Measurements from ENCODE around the gene PREX1. TPM values are rescaled to one million over a fixed set of nuclear protein-coding genes. Genes with fewer than 3 reads are reported as not detected.

Gene PREX1
- total RNA-seq, 1 donor from 2014 or later: 248 TPM

GRCh38 chr20:48732081-48732829, 95.5 kb downstream of the PREX1 start:
- no peaks in the 10 kb centered on the region for H3K9me3 Mint-ChIP-seq (ENCODE audit: unreplicated experiment)
- H3K4me1 Mint-ChIP-seq (ENCODE audit: unreplicated experiment): peaks cover 59% of the 10 kb centered on the region
- peaks cover 22% of the 10 kb centered on the region for H3K27me3 Mint-ChIP-seq (ENCODE audit: unreplicated experiment)
- TF ChIP-seq, protein P1, sequence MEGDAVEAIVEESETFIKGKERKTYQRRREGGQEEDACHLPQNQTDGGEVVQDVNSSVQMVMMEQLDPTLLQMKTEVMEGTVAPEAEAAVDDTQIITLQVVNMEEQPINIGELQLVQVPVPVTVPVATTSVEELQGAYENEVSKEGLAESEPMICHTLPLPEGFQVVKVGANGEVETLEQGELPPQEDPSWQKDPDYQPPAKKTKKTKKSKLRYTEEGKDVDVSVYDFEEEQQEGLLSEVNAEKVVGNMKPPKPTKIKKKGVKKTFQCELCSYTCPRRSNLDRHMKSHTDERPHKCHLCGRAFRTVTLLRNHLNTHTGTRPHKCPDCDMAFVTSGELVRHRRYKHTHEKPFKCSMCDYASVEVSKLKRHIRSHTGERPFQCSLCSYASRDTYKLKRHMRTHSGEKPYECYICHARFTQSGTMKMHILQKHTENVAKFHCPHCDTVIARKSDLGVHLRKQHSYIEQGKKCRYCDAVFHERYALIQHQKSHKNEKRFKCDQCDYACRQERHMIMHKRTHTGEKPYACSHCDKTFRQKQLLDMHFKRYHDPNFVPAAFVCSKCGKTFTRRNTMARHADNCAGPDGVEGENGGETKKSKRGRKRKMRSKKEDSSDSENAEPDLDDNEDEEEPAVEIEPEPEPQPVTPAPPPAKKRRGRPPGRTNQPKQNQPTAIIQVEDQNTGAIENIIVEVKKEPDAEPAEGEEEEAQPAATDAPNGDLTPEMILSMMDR (IDR thresholded peaks at IDR 0.05; ENCODE audit: unreplicated experiment): no peak
- no peak for DNase-seq (ENCODE audit: low spot score)
- peak overlapping the region; percentile 25 for H3K4me3 Mint-ChIP-seq (ENCODE audit: unreplicated experiment)
- no peak overlapping the region for H3K27ac Mint-ChIP-seq (ENCODE audit: unreplicated experiment)
- peaks cover 77% of the 10 kb centered on the region for H3K36me3 Mint-ChIP-seq (ENCODE audit: low read depth, unreplicated experiment)

DNA sequence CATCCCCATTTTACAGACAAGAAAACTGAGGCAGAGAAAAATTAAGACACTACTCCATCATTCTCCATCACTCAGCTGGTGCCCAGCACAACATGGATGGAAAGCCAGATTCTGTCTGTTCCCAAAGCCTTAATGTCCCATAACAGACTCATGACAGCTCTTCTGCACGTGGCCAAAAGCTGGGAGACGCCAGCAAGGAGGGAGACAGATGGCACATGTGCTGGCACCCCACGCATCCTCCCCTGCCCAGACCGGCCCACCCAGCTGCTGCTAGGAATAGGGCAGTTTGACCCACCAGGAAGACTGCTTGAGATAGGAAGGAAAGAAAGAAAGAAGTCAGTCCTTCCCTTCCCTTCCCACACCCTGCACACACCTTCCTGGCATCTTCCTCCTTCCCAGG, 96.3 kb downstream of the PREX1 start:
- no peak overlapping the region for H3K27ac Mint-ChIP-seq (ENCODE audit: unreplicated experiment)
- peaks cover 23% of the 10 kb centered on the region for H3K27me3 Mint-ChIP-seq (ENCODE audit: unreplicated experiment)
- TF ChIP-seq, protein P1 (IDR thresholded peaks at IDR 0.05; ENCODE audit: unreplicated experiment): no peak
- H3K9me3 Mint-ChIP-seq (ENCODE audit: unreplicated experiment): no peaks in the 10 kb centered on the region
- peaks cover 52% of the 10 kb centered on the region for H3K4me1 Mint-ChIP-seq (ENCODE audit: unreplicated experiment)
- H3K4me3 Mint-ChIP-seq (ENCODE audit: unreplicated experiment): peak overlapping the region; percentile 77
- peaks cover 75% of the 10 kb centered on the region for H3K36me3 Mint-ChIP-seq (ENCODE audit: low read depth, unreplicated experiment)
- no peak for DNase-seq (ENCODE audit: low spot score)

DNA sequence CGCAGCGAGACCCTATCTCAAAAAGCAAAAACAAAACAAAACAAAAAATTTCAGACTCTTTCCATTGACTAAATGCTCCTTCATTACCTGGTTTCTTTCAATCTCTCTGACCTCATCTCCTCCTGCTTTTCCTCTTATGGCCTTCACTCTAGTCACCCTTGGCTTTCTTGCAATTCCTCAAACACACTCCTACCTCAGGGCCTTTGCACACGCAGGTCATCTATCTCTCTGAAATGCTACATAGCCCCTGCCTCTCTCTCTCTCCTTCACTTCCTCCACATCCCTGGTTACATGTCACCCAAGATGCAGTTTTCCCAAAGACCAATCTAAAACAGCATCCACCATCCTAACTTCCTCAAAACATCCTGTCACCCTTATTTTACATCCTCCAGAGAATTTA, 96.8 kb downstream of the PREX1 start:
- Mint-ChIP-seq H3K27me3 (ENCODE audit: unreplicated experiment) (peaks cover 19% of the 10 kb centered on the region), H3K9me3 (ENCODE audit: unreplicated experiment) (no peaks in the 10 kb centered on the region), H3K36me3 (ENCODE audit: low read depth, unreplicated experiment) (peaks cover 75% of the 10 kb centered on the region), H3K4me1 (ENCODE audit: unreplicated experiment) (peaks cover 46% of the 10 kb centered on the region), H3K27ac (ENCODE audit: unreplicated experiment) (peak overlapping the region; percentile 1), H3K4me3 (ENCODE audit: unreplicated experiment) (peak overlapping the region; percentile 77)
- no peak for DNase-seq (ENCODE audit: low spot score)
- TF ChIP-seq, protein P1 (IDR thresholded peaks at IDR 0.05; ENCODE audit: unreplicated experiment): no peak

DNA sequence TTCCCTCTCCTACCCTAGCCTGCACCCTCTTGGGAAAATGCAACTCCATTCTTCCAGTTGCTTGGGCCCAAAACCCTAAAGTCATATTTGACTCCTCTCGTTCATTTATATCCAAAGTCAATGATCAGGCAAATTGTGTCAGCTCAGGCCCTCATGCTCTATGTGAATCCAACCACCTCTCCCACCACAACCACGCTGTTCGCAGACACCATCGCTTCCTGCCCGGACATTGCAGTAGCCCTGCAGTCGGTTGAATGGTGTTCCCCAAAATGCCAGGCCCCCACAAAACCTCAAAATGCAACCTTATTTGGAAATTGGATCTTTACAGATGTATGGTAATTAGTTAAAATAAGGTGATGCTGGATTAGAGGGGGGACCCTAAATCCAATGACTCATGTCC, 98.3 kb downstream of the PREX1 start:
- DNase-seq (ENCODE audit: low spot score): no peak
- H3K27ac Mint-ChIP-seq (ENCODE audit: unreplicated experiment): peak overlapping the region; percentile 67
- peaks cover 17% of the 10 kb centered on the region for H3K27me3 Mint-ChIP-seq (ENCODE audit: unreplicated experiment)
- H3K36me3 Mint-ChIP-seq (ENCODE audit: low read depth, unreplicated experiment): peaks cover 76% of the 10 kb centered on the region
- TF ChIP-seq, protein P1 (IDR thresholded peaks at IDR 0.05; ENCODE audit: unreplicated experiment): no peak
- no peaks in the 10 kb centered on the region for H3K9me3 Mint-ChIP-seq (ENCODE audit: unreplicated experiment)
- H3K4me1 Mint-ChIP-seq (ENCODE audit: unreplicated experiment): peaks cover 39% of the 10 kb centered on the region
- peak overlapping the region; percentile 81 for H3K4me3 Mint-ChIP-seq (ENCODE audit: unreplicated experiment)

DNA sequence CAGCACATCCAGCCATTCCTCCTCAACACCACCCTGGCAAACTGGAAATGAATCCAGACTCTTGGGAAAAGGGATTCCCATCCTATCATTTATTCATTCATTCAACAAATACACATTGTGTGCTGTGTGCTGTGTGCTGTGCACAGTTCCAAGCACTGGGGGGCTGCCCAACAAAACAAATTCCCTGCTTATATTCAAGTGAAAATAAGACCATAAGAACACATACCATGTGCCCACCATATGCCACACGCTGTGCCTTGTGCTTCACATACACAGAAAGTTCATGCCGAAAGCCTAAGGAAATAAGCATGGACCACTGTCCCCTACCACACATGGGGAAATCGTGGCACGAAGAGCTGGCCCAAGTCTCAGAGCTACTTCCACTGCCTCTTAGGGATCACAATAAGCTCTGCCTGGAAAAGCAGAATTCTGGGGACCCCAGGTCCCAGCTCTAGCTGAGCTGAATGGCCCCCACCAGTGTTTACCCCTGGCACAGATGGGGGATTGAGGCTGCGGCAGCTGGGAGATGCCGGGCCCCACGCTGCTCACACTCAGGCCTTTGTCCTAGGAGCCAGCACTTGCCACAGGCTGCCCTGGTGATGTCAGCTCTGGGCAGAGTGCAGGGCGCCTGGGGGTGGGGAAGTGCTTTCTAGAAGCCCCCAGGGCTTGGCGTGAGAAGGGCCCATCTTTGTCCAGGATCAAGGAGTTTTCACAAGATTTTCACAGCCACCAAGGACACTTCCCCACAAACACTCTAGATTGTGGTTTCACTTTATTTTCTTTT, 99.6 kb downstream of the PREX1 start:
- TF ChIP-seq, protein P1 (IDR thresholded peaks at IDR 0.05; ENCODE audit: unreplicated experiment): no peak
- Mint-ChIP-seq H3K9me3 (ENCODE audit: unreplicated experiment) (no peaks in the 10 kb centered on the region), H3K27me3 (ENCODE audit: unreplicated experiment) (peaks cover 25% of the 10 kb centered on the region), H3K4me3 (ENCODE audit: unreplicated experiment) (peak overlapping the region; percentile 62), H3K36me3 (ENCODE audit: low read depth, unreplicated experiment) (peaks cover 71% of the 10 kb centered on the region), H3K27ac (ENCODE audit: unreplicated experiment) (peak overlapping the region; percentile 72), H3K4me1 (ENCODE audit: unreplicated experiment) (peaks cover 42% of the 10 kb centered on the region)
- no peak for DNase-seq (ENCODE audit: low spot score)
